NB4 (cell line): ENCODE measurements around the gene BTBD8.

Source experiments
- POLR2A ChIP-seq: IDR thresholded peaks from 2 replicates; pipeline ENCODE4 v1.6.1; 2011; ENCODE audit warnings: mild to moderate bottlenecking; ENCODE audit not compliant: insufficient read length; ENCODE audit errors: extremely low read depth
- TF ChIP-seq, protein P1 (sequence below): IDR thresholded peaks from one replicate; pipeline ENCODE4 v1.5.1; 2012; ENCODE audit warnings: low read depth, low read length
- TF ChIP-seq, protein P2 (sequence below): IDR thresholded peaks from 2 replicates; pipeline ENCODE4 v1.6.1; 2011; ENCODE audit warnings: low read depth, low read length

DNA sequence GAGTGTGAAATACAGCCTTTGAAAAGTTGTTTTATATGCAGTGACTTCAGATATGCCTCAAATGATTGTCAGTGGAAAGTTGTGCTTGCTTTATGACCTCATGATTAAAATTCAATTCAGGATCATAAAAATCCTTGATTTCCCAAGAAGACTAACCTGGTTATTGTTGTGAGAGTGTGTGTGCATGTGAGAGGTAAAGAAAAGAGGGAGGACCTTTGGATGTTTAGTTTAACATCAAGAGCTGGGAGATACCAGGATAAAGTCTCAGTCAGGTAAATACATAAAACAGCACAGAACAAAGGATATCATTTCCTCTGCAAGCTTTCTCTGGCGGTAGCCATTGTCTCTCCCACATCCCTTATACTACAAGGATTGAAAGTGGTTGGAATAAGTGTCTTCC is 14.4 kb downstream of the BTBD8 start:
- TF ChIP-seq, protein P1, sequence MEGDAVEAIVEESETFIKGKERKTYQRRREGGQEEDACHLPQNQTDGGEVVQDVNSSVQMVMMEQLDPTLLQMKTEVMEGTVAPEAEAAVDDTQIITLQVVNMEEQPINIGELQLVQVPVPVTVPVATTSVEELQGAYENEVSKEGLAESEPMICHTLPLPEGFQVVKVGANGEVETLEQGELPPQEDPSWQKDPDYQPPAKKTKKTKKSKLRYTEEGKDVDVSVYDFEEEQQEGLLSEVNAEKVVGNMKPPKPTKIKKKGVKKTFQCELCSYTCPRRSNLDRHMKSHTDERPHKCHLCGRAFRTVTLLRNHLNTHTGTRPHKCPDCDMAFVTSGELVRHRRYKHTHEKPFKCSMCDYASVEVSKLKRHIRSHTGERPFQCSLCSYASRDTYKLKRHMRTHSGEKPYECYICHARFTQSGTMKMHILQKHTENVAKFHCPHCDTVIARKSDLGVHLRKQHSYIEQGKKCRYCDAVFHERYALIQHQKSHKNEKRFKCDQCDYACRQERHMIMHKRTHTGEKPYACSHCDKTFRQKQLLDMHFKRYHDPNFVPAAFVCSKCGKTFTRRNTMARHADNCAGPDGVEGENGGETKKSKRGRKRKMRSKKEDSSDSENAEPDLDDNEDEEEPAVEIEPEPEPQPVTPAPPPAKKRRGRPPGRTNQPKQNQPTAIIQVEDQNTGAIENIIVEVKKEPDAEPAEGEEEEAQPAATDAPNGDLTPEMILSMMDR, result no peak
- no peak for TF ChIP-seq POLR2A
- TF ChIP-seq, protein P2, sequence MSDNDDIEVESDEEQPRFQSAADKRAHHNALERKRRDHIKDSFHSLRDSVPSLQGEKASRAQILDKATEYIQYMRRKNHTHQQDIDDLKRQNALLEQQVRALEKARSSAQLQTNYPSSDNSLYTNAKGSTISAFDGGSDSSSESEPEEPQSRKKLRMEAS, result no peak
